Activated T-helper 2 cell treated with anti-CD3 and anti-CD28 coated beads, Interferon-gamma antibody, Interleukin-2, Interleukin-4, amounts not matched to agents 10 μg/mL and 5 μg/mL and 100 μg/mL, durations not matched to agents 14 hours and 24 hours and 36 hours (primary cell): ENCODE data around the gene ZNF397. TPM values are rescaled to one million over a fixed set of nuclear protein-coding genes. Genes with fewer than 3 reads are reported as not detected.

Experiments used
- DNase-seq: peaks from one replicate; pipeline ENCODE4 v3.0.0; 2021; ENCODE audit warnings: low spot score
- H3K27ac Mint-ChIP-seq: one replicate; pipeline ENCODE4 v1.8.0; 2021; ENCODE audit warnings: mixed read lengths
- H3K27me3 Mint-ChIP-seq: one replicate; pipeline ENCODE4 v1.8.0; 2021; ENCODE audit warnings: low read depth, mixed read lengths
- H3K36me3 Mint-ChIP-seq: one replicate; pipeline ENCODE4 v1.8.0; 2021; ENCODE audit warnings: low read depth, mixed read lengths
- H3K4me1 Mint-ChIP-seq: one replicate; pipeline ENCODE4 v1.8.0; 2021; ENCODE audit warnings: low read depth, mixed read lengths
- H3K4me3 Mint-ChIP-seq: one replicate; pipeline ENCODE4 v1.8.0; 2021; ENCODE audit warnings: low read depth, mild to moderate bottlenecking, moderate library complexity, mixed read lengths
- H3K9me3 Mint-ChIP-seq: one replicate; pipeline ENCODE4 v1.8.0; 2021; ENCODE audit warnings: mixed read lengths
- intact Hi-C: fragments of 100-400 bp; cut with micrococcal nuclease; formaldehyde crosslinking; loops from one replicate; pipeline ENCODE4 v1.15.1; 2023
- total RNA-seq: library from RNA; stranded (reverse); gene quantifications from 2 replicates; pipeline ENCODE4 v1.2.3, GENCODE V29; 2022

The ZNF397 gene
- total RNA-seq, 1 donor from 2014 or later: 14.6 TPM

DNA sequence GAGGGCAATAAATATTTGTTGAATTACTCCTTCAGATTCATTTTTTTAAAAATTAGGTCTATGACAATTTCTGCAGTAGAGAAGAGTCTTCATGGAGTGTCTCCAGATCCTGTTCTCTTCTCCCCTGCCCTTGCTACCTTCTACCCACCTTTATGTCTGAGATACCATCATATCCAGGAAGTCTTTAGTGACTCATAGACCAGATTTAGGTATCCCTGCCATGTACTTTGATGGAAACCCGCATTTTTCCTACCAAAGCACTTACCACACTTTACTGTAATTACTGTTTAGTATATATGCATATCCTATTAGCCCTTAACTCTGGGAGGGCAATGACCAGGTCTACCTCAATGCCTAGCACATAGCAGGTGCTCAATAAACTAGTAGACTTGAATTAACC, 11.6 kb downstream of the ZNF397 start:
- Mint-ChIP-seq H3K36me3 (peaks cover 91% of the 10 kb centered on the region), H3K4me3 (no peak overlapping the region), H3K4me1 (no peaks in the 10 kb centered on the region), H3K9me3 (peaks cover 67% of the 10 kb centered on the region), H3K27me3 (no peaks in the 10 kb centered on the region), H3K27ac (no peak overlapping the region)
- no peak for DNase-seq
- intact Hi-C loops: no loop called here

DNA sequence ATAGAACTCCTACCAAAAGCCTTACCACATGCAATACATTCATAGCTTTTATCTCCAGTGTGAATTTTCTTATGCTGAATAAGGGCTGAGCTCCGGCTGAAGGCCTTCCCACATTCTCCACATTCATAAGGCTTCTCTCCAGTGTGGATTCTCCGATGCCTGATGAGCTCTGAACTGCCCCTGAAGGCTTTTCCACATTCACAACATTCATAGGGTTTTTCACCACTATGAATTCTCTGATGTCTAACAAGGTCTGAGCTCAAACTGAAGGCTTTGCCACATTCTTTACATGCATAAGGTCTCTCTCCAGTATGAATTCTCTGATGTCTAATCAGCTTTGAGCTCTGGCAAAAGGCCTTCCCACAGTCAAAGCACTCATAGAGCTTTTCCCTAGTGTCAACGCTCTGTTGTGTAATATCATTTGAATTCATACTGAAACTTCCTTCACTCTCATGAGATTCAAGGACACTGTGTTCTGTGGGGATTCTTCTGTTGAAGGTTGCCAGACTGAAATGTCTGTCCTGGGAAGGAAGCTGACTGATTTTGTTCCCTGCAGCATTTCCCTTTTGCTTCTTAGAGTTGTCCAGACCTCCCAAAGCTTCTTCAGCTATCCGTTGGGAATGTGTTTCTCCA, 12.9 kb downstream of the ZNF397 start:
- no peak overlapping the region for H3K27ac Mint-ChIP-seq
- H3K4me3 Mint-ChIP-seq: no peak overlapping the region
- H3K27me3 Mint-ChIP-seq: no peaks in the 10 kb centered on the region
- peaks cover 65% of the 10 kb centered on the region for H3K9me3 Mint-ChIP-seq
- H3K36me3 Mint-ChIP-seq: peaks cover 89% of the 10 kb centered on the region
- H3K4me1 Mint-ChIP-seq: no peaks in the 10 kb centered on the region
- intact Hi-C loops: no loop called here
- no peak for DNase-seq

- Mint-ChIP-seq H3K27me3 (no peaks in the 10 kb centered on the region), H3K9me3 (peaks cover 54% of the 10 kb centered on the region), H3K36me3 (peaks cover 83% of the 10 kb centered on the region), H3K27ac (no peak overlapping the region), H3K4me3 (no peak overlapping the region), H3K4me1 (no peaks in the 10 kb centered on the region)
- no peak for DNase-seq
- intact Hi-C loops: no loop called here
Observed at GRCh38 chr18:35256947-35257346, 16.1 kb downstream of the ZNF397 start.

DNA sequence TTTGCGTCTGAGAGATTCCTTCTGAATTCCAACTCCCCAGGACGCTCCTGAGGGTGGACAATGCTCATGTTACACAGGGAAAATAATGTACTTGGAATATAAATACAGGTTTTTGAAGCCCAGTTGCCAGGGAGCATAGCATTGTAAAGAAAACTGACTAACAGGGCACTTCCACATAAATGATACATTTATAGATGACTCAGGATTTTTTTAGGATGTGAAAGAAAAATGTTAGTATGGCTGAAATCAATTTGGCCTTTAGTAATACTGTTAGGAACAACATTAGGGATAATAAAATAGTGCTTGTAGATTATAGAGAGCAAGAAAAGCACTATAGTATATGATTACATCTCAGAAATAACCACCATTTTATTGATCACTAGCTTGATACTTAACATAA, 23.6 kb downstream of the ZNF397 start:
- Mint-ChIP-seq H3K4me3 (no peak overlapping the region), H3K27me3 (no peaks in the 10 kb centered on the region), H3K9me3 (peaks cover 44% of the 10 kb centered on the region), H3K27ac (no peak overlapping the region), H3K36me3 (peaks cover 73% of the 10 kb centered on the region), H3K4me1 (peaks cover 5% of the 10 kb centered on the region)
- intact Hi-C loops: no loop called here
- no peak for DNase-seq

DNA sequence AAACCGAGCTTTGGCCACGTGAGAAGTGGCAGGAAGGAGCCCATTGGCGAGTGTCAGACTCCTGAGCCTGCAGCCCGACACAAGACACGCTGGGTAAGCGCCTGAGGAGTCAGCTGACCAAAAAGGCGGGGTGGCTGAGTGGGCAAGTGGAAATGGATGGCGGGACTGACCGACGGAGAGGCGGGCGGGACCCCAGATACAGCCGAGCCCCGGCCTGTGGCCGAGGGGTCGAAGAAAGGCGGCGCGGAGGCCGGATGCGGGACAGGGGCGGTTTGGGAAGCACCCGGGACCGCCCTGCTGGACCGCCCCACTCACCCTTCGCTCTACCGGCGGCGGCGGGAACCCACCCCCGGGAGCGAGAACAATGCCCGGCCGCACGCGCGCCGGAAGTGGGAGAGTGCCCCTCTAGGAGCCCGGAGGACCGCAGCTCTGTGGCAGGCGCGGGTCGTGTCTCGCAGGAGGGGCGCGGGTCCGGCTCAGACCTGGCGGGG, 26.4 kb downstream of the ZNF397 start:
- intact Hi-C loops: no loop called here
- Mint-ChIP-seq H3K36me3 (peaks cover 57% of the 10 kb centered on the region), H3K9me3 (peaks cover 40% of the 10 kb centered on the region)

GRCh38 chr18:35267809-35268208, 27.0 kb downstream of the ZNF397 start:
- H3K36me3 Mint-ChIP-seq: peaks cover 57% of the 10 kb centered on the region
- H3K4me3 Mint-ChIP-seq: peak overlapping the region; percentile 14
- no peak overlapping the region for H3K27ac Mint-ChIP-seq
- H3K9me3 Mint-ChIP-seq: peaks cover 39% of the 10 kb centered on the region
- H3K27me3 Mint-ChIP-seq: no peaks in the 10 kb centered on the region
- peaks cover 5% of the 10 kb centered on the region for H3K4me1 Mint-ChIP-seq
- no peak for DNase-seq
- intact Hi-C loops: loop anchor here (2.0 kb wide), 1 partner anchor 27 kb away; the partner anchor contains the start of gene ZNF397

More for the DNA sequence above, 26.4 kb downstream of the ZNF397 start:
- Mint-ChIP-seq H3K27ac (peak overlapping the region; percentile 72), H3K4me1 (peaks cover 5% of the 10 kb centered on the region), H3K27me3 (no peaks in the 10 kb centered on the region), H3K4me3 (peak overlapping the region; percentile 78)
- DNase-seq: no peak

GRCh38 chr18:35268821-35269220, 28.0 kb downstream of the ZNF397 start:
- no peak for DNase-seq
- Mint-ChIP-seq H3K4me3 (no peak overlapping the region), H3K27me3 (no peaks in the 10 kb centered on the region), H3K4me1 (peaks cover 5% of the 10 kb centered on the region), H3K27ac (no peak overlapping the region), H3K36me3 (peaks cover 55% of the 10 kb centered on the region), H3K9me3 (peaks cover 46% of the 10 kb centered on the region)
- intact Hi-C loops: loop anchor here (2.0 kb wide), 1 partner anchor 28 kb away; the partner anchor contains the start of gene ZNF397

DNA sequence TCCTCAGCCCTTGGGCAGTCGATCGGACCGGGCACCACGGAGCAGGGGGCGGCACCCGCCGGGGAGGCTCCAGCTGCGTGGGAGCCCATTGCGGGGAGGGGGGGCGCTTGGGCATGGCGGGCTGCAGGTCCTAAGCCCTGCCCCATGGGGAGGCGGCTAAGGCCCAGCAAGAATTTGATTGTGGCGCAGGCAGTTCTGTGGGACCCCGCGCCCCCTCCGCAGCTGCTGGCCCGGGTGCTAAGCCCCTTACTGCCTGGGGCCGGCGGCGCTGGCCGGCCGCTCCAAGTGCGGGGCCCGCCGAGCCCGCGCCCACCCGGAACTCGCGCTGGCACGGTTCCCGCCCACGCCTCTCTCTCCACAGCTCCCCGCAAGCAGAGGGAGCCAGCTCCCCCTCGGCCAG, 30.8 kb downstream of the ZNF397 start:
- Mint-ChIP-seq H3K9me3 (peaks cover 56% of the 10 kb centered on the region), H3K4me3 (no peak overlapping the region), H3K4me1 (peaks cover 3% of the 10 kb centered on the region), H3K27me3 (no peaks in the 10 kb centered on the region), H3K36me3 (peaks cover 46% of the 10 kb centered on the region), H3K27ac (no peak overlapping the region)
- intact Hi-C loops: no loop called here
- DNase-seq: no peak

DNA sequence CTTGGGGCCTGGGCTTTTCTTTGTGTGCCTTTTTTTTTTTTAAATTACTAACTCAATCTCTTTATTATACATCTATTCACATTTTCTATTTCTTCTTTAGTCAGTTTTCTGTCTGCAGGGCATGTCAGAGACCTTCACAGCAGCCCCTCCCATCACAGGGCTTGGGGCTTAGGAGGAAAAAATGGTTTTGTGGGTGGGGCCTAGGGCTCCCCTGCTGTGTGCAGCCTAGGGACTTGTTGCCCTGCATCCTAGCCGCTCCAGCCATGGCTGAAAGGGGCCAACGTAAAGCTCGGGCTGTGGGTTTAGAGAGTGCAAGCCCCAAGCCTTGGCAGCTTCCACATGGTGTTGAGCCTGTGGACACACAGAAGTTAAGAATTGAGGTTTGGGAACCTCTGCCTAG, 35.4 kb downstream of the ZNF397 start:
- intact Hi-C loops: no loop called here
- Mint-ChIP-seq H3K9me3 (peaks cover 68% of the 10 kb centered on the region), H3K4me1 (no peaks in the 10 kb centered on the region), H3K27ac (no peak overlapping the region), H3K27me3 (no peaks in the 10 kb centered on the region), H3K4me3 (no peak overlapping the region), H3K36me3 (peaks cover 45% of the 10 kb centered on the region)
- no peak for DNase-seq

GRCh38 chr18:35277633-35278032, 36.8 kb downstream of the ZNF397 start:
- Mint-ChIP-seq H3K9me3 (peaks cover 79% of the 10 kb centered on the region), H3K4me3 (no peak overlapping the region), H3K27ac (no peak overlapping the region), H3K27me3 (no peaks in the 10 kb centered on the region), H3K36me3 (peaks cover 53% of the 10 kb centered on the region), H3K4me1 (no peaks in the 10 kb centered on the region)
- intact Hi-C loops: no loop called here
- no peak for DNase-seq

DNA sequence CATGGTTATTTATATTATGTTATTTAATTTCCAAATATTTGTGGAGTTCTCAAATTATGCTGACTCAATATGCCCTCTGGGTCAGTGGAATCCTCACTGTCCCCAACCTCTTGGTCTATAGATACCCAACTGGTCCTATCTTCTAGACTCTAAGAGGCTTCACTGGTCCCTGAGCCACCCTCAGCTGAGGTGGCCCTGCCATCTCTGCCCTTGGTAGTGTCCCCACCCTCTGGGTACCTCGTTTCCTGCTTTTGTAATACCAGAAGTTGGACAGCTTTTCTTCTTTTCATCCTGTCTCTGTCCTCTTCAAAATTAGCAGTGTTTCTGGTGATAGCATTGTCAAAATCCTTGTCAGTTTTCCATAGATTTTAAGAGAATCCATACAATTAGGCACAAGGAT, 37.3 kb downstream of the ZNF397 start:
- intact Hi-C loops: no loop called here
- H3K4me1 Mint-ChIP-seq: no peaks in the 10 kb centered on the region
- no peak overlapping the region for H3K4me3 Mint-ChIP-seq
- peaks cover 53% of the 10 kb centered on the region for H3K36me3 Mint-ChIP-seq
- no peaks in the 10 kb centered on the region for H3K27me3 Mint-ChIP-seq
- DNase-seq: no peak
- no peak overlapping the region for H3K27ac Mint-ChIP-seq
- H3K9me3 Mint-ChIP-seq: peaks cover 79% of the 10 kb centered on the region

DNA sequence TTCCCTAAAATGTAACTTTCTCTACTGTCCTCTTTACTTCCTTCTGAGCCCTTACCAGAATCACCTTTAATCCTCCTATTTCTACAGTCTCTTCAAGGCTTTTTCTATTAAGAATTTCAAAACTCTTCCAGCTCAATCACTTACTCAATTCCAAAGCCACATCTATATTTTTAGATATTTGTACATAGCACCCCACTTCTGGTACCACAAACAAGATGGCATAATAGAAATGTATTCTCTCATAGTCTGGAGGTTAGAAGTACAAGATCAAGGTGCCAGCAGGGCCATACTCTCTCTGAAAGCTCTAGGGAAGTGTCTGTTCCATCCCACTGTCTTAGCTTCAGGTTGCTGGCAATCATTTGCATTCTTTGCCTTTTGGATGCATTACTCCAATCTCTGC, 38.1 kb downstream of the ZNF397 start:
- no peak for DNase-seq
- no peaks in the 10 kb centered on the region for H3K27me3 Mint-ChIP-seq
- peaks cover 74% of the 10 kb centered on the region for H3K9me3 Mint-ChIP-seq
- intact Hi-C loops: no loop called here
- H3K4me1 Mint-ChIP-seq: no peaks in the 10 kb centered on the region
- peaks cover 60% of the 10 kb centered on the region for H3K36me3 Mint-ChIP-seq
- no peak overlapping the region for H3K27ac Mint-ChIP-seq
- H3K4me3 Mint-ChIP-seq: no peak overlapping the region

- H3K4me1 Mint-ChIP-seq: peaks cover 3% of the 10 kb centered on the region
- H3K4me3 Mint-ChIP-seq: no peak overlapping the region
- no peak for DNase-seq
- no peak overlapping the region for H3K27ac Mint-ChIP-seq
- intact Hi-C loops: no loop called here
- H3K36me3 Mint-ChIP-seq: peaks cover 80% of the 10 kb centered on the region
- H3K27me3 Mint-ChIP-seq: no peaks in the 10 kb centered on the region
- H3K9me3 Mint-ChIP-seq: peaks cover 72% of the 10 kb centered on the region
Observed at GRCh38 chr18:35282353-35282752, 41.5 kb downstream of the ZNF397 start.
